ENCODE measurements around the gene CXorf65.

The CXorf65 gene

DNA sequence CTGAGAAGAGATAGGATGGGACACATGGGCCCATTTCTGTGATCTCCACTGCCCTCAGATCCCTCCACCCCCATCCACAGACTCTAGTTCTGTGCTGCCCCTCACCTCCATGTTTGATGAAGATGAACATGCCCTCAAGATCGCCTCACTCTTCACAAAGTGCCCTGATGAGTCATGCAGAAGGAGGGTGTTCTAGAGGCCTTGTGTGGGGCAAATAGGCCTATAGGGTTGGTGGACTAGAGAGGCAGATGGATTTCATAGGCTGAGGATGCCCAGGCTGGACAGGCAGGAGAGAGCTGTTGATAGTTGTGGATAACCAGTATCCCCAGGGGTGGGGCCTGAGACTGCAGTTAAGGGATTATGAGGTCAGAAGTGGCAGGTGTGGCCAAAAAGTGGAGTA, at the start of gene CXorf65:
Gene CXorf65 (minus strand): TSS at position 314 of the 400 bp plus-strand sequence. CDS start 184 bp downstream, at position 130.
- no peak for DNase-seq

GRCh38 chrX:71154641-71155040, 48.1 kb upstream of the CXorf65 start:
- DNase-seq, result no peak

GRCh38 chrX:71154196-71154595, 47.7 kb upstream of the CXorf65 start:
- no peak for DNase-seq

GRCh38 chrX:71151366-71151765, 44.8 kb upstream of the CXorf65 start:
- no peak for DNase-seq

DNA sequence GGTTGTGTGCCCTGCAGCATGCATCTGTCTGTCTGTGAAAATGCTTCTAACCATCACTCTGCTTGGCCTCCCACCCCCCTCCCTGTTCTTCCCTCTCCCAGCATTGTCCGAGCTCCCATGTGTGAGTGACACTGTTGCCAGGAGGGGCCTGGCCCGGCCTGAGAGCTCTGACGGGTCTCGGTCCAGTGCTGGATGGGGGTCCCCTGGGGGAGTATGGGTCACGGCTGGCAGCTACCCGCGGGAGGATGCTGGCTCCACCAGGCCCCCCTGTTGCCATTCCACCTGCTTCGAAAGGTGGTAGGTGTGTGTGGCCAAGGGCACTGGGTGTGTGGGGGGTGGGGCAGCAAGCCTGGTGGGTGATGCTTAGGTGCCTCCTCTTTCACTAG, 41.7 kb upstream of the CXorf65 start:
- DNase-seq, result no peak

- no peak for DNase-seq
Measured at GRCh38 chrX:71147496-71148277, 41.1 kb upstream of the CXorf65 start.

DNA sequence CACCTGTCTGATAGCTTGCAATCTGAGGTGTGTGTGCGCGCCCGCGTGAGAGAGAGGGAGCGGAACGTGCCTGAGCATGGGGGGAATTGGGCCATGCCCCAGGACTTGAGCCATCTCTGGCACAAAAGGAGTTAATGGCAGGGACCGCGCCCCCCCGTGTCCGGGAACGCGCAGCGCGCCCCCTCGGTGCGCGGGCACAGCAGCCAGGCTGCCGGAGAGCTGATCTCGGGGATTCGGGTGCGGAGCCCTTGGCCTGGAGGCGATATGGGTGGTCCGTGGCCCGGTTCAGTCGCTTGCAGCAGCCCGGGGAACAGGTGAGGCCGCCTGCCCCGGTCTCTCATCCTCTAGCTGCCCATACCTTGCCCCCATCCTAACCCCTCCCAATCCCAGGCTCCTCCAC, 38.1 kb upstream of the CXorf65 start, which contains the start of gene NLGN3:
Gene NLGN3 (plus strand): TSS at position 191 of the 400 bp plus-strand sequence. CDS start 2,909 bp downstream, outside the sequence.
- no peak for DNase-seq

- DNase-seq, result no peak
Measured at GRCh38 chrX:71143508-71143907, 37.0 kb upstream of the CXorf65 start.

DNA sequence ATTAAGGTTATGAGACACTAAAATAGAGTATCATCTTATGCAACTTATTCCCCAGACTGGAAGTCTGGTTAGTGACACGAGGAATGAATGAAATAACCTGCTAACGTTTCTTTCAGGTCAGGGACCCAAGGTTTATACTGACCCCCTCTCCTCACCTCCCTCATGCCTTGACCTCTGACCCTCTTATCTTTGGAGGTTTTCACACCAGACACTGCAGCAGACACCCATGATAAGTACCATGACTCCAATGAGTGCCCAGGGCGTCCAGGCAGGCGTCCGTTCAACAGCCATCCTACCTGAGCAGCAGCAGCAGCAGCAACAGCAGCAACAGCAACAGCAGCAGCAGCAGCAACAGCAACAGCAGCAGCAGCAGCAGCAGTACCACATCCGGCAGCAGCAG, 33.9 kb upstream of the CXorf65 start:
- no peak for DNase-seq

GRCh38 chrX:71131510-71131909, 25.0 kb upstream of the CXorf65 start:
- no peak for DNase-seq

DNA sequence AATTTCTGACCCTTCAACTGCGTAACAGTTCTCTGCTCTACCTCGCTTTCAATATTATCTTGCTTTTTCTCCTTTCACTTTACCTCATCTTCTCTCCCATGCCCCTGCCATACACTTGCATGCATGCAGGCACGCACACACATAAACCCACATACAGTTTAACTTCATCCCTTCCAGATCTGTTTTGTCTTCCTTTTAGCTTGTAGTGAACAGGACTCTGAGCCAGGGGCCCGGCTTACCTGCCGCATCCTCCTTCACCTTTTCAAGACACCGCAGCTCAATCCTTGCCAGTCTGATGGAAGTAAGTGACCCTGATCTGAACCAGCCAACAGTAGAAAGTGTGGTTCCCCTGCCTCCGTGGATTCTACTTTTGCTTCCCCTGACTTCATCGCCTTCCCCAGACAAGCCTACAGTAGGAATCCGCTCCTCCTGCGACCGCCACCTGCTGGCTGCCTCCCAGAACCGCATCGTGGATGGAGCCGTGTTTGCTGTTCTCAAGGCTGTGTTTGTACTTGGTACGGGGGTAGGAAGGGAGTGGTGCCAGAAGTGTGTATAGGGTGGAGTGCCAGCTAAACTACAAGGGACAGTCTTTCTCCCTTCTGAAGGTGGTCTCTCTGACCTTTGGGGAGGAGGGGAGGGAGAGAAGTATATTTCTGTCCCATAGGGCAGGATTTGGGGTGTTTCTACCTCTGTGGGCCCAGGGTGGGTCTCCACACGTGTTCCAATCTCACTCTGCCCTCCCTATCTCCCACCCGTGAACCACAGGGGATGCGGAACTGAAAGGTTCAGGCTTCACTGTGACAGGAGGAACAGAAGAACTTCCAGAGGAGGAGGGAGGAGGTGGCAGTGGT, 22.6 kb upstream of the CXorf65 start:
- DNase-seq, result peak; percentile 79

- DNase-seq, result no peak
Measured at GRCh38 chrX:71128166-71128833, 21.8 kb upstream of the CXorf65 start.

DNA sequence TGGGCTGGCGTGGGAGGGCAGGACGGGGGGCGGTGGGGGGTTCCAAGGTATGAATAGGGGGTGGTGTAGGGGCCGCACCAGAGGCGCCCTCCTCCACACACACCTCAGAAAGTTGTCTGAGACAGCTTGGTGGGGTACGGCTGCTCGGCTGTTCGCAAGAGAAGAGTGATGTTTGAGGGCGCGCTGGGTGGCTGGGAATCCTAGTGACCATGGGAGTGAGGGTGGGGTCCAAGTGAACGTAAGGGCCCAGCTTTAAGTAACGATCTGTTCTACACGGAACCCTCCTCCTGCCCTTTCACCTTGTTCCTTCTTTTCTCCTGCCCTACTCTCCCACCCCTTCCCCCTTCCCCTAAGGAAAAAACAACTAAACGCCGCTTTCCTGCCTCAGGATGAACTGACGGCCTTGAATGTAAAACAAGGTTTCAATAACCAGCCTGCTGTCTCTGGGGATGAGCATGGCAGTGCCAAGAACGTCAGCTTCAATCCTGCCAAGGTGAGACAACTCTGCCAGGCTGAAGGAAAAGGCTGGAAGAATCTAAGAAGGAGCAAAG, 12.5 kb upstream of the CXorf65 start:
- DNase-seq, result no peak

DNA sequence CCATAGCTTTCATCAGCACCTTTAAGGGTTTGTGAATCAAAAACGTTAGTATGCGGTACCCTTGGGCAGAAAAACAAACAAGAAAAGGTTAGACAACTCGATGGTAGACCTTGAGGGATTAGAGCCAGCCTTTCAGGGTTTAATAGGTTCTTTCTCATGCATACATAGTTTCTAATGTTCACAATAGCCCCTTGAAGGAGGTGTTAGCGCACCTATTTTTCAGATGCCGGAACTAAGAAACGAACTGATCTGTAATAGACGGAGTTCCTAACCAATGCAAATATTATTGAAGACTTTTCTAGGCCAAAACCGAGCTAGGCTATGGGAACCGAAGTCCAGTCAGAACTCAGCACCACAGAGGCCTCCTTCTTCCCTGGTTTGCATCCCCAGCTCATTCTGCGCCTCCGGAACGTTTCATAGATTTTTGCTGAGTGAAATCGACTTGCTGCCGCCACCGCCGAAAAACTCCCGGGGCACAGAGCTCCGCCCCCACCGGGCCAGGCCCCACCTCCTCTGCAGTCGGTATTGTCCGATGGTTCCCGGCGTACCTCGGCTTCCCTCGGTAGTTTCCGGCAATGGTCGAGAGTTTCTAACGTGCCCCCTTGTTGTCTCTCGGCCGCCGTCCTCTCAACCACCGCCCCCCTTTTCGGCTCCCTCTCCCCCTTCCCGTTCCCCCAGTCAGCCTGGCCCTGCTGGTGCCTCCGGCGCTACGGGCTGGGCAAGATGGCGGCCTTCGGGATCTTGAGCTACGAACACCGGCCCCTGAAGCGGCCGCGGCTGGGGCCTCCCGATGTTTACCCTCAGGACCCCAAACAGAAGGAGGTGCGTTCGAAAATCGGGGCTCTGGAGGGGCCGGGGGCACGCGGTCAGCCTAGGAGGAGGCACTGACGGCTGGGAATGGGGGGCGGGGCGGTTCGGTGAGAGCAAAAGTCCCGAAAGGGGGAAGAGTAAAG, 11.8 kb upstream of the CXorf65 start, which contains the start of gene MED12:
Gene MED12 (plus strand): TSS at position 565 of the 953 bp plus-strand sequence. CDS start 159 bp downstream, at position 724.
- peak; percentile 82 for DNase-seq

- no peak for DNase-seq
Measured at GRCh38 chrX:71117358-71117757, 10.8 kb upstream of the CXorf65 start.

GRCh38 chrX:71111921-71112431, 5.4 kb upstream of the CXorf65 start:
- peak; percentile 28 for DNase-seq

DNA sequence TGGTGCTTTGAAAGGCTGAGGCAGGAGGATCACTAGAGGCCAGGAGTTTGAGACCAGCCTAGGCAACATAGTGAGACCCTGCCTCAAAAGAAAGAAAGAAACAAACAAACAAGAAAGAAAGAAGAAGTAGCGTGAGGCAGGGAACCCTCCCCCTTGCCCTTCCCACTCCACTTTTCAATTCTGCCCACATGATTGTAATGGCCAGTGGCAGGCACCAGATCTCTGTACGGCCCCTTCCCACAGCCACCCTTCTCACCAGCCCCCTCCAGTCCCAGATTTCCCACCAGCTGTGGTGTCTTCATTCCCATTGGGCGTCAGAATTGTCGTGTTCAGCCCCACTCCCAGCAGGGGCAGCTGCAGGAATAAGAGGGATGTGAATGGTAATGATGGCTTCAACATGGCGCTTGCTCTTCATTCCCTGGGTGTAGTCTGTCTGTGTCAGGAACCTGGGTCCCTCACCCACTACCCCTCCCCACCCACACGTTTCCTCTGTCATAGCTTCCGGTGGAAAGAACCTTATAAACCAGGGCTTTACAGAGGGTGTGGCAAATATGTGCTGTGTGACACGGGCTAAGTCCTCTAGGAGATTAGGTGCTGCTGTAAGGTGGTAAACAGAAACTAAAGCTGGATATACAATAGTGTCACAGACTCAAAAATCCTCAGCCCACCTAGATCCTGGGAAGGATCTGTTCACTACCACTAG, 4.8 kb upstream of the CXorf65 start, which contains the start of gene IL2RG:
Gene IL2RG (minus strand): TSS at position 437 of the 703 bp plus-strand sequence. CDS start 38 bp downstream, at position 399.
- peak; percentile 76 for DNase-seq

- no peak for DNase-seq
Measured at GRCh38 chrX:71109051-71109450, 2.5 kb upstream of the CXorf65 start.

- DNase-seq, result peak; percentile 31
Measured at GRCh38 chrX:71107762-71108360, 1.3 kb upstream of the CXorf65 start.

DNA sequence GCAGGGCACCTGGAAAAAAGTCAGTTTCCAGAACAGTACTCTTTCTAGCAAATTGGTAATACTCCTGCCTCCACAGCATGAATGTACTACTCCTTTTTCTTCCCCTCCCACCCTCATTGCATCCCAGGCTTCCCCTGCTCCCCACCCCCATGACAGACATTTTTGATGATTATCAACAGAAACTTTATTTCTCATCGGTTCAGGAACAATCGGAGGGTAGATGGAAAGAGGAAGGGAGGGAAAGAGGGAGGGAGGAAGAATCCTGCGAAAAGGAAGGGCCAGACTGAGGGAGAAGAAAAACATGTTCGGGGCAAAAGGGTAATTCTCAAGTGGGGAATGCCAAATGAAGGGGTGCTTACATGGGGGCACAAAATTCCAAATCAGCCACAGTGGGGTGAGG, 705 bp upstream of the CXorf65 start:
- DNase-seq, result no peak

All from activated CD8-positive, alpha-beta memory T cell treated with anti-CD3 and anti-CD28 coated beads, Interleukin-2, amount 50 U/mL, for 4 hours (primary cell).